HUES48 (cell line): Measurements from ENCODE around the gene FAM163A.
A peak's percentile ranks its signal among the peaks of the same experiment; 100 is the strongest.
"Not testable (repeated sequence)": the region's sequence is repeated elsewhere in the genome, so short reads cannot be mapped to it uniquely, and the experiment has no call there.

Experiments
- H3K27ac ChIP-seq: one replicate; pipeline ENCODE4 v1.7.0; 2013; ENCODE audit warnings: low read depth, low read length, inconsistent platforms
- H3K27me3 ChIP-seq: 2 replicates; pipeline ENCODE4 v1.6.1; 2013; ENCODE audit warnings: mild to moderate bottlenecking, low read length; ENCODE audit not compliant: control insufficient read depth, insufficient read depth
- H3K36me3 ChIP-seq: 2 replicates; pipeline ENCODE4 v1.6.1; 2013; ENCODE audit warnings: low read length; ENCODE audit not compliant: control insufficient read depth, insufficient read depth
- H3K4me1 ChIP-seq: 2 replicates; pipeline ENCODE4 v1.6.1; 2013; ENCODE audit warnings: mild to moderate bottlenecking, low read length; ENCODE audit not compliant: control insufficient read depth, insufficient read depth
- H3K4me3 ChIP-seq: 2 replicates; pipeline ENCODE4 v1.5.1; 2013; ENCODE audit warnings: mild to moderate bottlenecking, low read depth, low read length
- H3K9ac ChIP-seq: 2 replicates; pipeline ENCODE4 v1.6.1; 2013; ENCODE audit warnings: mild to moderate bottlenecking, low read depth, low read length, moderate library complexity
- H3K9me3 ChIP-seq: 2 replicates; pipeline ENCODE4 v1.6.1; 2013; ENCODE audit warnings: low read length; ENCODE audit not compliant: control insufficient read depth, insufficient read depth

The FAM163A gene

DNA sequence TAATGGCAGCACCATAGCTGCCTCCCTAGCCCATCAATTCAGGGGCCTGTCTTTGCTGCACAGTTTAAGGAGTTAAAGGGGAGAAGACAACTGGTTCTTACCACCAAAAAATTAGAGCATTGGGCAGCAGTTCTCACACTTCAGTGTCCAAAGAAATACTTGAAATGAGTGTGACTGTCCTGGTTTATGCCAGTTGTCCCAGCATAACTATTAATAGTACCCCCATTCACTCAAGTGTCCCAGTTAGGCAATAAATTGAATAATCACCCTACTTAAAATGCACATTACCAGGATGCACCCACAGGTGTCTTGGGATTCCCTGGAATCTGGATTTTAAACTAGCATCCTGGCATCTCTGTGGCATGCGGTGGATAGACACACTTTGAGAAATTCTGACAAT lies 51.1 kb downstream of the FAM163A start:
- Histone ChIP-seq H3K27me3 (no peaks in the 10 kb centered on the region), H3K4me1 (no peaks in the 10 kb centered on the region)

GRCh38 chr1:179794669-179795068 lies 51.6 kb downstream of the FAM163A start:
- Histone ChIP-seq H3K4me1 (no peaks in the 10 kb centered on the region), H3K36me3 (no peaks in the 10 kb centered on the region), H3K4me3 (no peak overlapping the region)

More for the DNA sequence above, 51.1 kb downstream of the FAM163A start:
- Histone ChIP-seq H3K4me3 (no peak overlapping the region), H3K9ac (no peak overlapping the region), H3K27ac (no peak overlapping the region), H3K9me3 (no peaks in the 10 kb centered on the region), H3K36me3 (no peaks in the 10 kb centered on the region)

GRCh38 chr1:179798213-179798863 lies 55.2 kb downstream of the FAM163A start:
- no peak overlapping the region for H3K4me3 ChIP-seq
- H3K4me1 ChIP-seq, result no peaks in the 10 kb centered on the region

More at GRCh38 chr1:179794669-179795068, 51.6 kb downstream of the FAM163A start:
- H3K9me3 ChIP-seq, result no peaks in the 10 kb centered on the region
- no peak overlapping the region for H3K9ac ChIP-seq
- no peak overlapping the region for H3K27ac ChIP-seq
- H3K27me3 ChIP-seq, result no peaks in the 10 kb centered on the region

GRCh38 chr1:179798864-179799516 lies 55.9 kb downstream of the FAM163A start:
- no peaks in the 10 kb centered on the region for H3K4me1 ChIP-seq
- H3K9ac ChIP-seq, result no peak overlapping the region
- H3K9me3 ChIP-seq, result no peaks in the 10 kb centered on the region
- no peaks in the 10 kb centered on the region for H3K27me3 ChIP-seq
- no peak overlapping the region for H3K27ac ChIP-seq
- no peak overlapping the region for H3K4me3 ChIP-seq
- no peaks in the 10 kb centered on the region for H3K36me3 ChIP-seq

More at GRCh38 chr1:179798213-179798863, 55.2 kb downstream of the FAM163A start:
- no peaks in the 10 kb centered on the region for H3K27me3 ChIP-seq
- no peaks in the 10 kb centered on the region for H3K36me3 ChIP-seq
- H3K9ac ChIP-seq, result no peak overlapping the region
- H3K9me3 ChIP-seq, result no peaks in the 10 kb centered on the region
- no peak overlapping the region for H3K27ac ChIP-seq

DNA sequence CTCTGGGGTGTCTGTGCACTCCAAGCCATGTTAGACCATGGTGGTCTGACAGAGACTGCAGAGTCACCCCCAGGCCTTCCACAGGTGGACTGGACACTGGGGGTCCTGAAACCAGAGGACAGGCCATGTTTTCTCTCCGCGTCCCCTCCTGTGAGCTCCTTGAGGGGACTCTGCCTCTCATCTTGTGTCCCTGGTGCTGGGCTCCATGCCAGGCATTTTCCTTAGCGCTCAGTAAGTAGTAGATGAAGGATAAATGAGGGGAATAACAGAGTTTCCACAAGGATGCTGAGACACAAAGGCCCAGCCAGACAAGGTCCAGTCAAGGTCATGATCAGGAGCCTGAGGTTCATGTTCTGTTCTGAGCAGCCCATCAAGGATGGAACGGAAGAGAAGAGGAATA lies 57.4 kb downstream of the FAM163A start:
- Histone ChIP-seq H3K27me3 (no peaks in the 10 kb centered on the region), H3K9me3 (no peaks in the 10 kb centered on the region), H3K36me3 (no peaks in the 10 kb centered on the region), H3K4me3 (no peak overlapping the region), H3K9ac (no peak overlapping the region), H3K27ac (no peak overlapping the region), H3K4me1 (no peaks in the 10 kb centered on the region)

GRCh38 chr1:179803104-179803503 lies 60.0 kb downstream of the FAM163A start:
- Histone ChIP-seq H3K4me1 (no peaks in the 10 kb centered on the region), H3K36me3 (no peaks in the 10 kb centered on the region), H3K27ac (no peak overlapping the region), H3K27me3 (no peaks in the 10 kb centered on the region), H3K9ac (no peak overlapping the region), H3K9me3 (no peaks in the 10 kb centered on the region), H3K4me3 (no peak overlapping the region)

- Histone ChIP-seq H3K4me3 (no peak overlapping the region), H3K27me3 (no peaks in the 10 kb centered on the region), H3K9ac (no peak overlapping the region), H3K4me1 (no peaks in the 10 kb centered on the region), H3K27ac (no peak overlapping the region), H3K36me3 (no peaks in the 10 kb centered on the region), H3K9me3 (no peaks in the 10 kb centered on the region)
Measured at GRCh38 chr1:179803918-179804317, 60.8 kb downstream of the FAM163A start.

DNA sequence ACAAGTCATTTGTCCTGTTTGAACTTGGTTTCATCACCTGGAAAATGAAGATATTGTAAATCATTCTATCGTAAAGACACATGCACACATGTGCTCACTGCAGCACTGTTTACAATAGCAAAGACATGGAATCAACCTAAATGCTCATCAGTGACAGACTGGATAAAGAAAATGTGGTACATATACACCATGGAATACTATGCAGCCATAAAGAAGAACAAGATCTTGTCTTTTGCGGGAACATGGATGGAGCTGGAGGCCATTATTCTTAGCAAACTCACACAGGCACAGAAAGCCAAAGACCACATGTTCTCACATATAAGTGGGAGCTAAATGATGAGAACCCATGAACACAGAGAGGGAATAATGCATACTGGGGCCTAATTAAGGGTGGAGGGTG lies 61.3 kb downstream of the FAM163A start:
- H3K36me3 ChIP-seq, H3K27me3 ChIP-seq, H3K9me3 ChIP-seq, H3K4me1 ChIP-seq, H3K9ac ChIP-seq, H3K27ac ChIP-seq, H3K4me3 ChIP-seq: not testable (repeated sequence)

DNA sequence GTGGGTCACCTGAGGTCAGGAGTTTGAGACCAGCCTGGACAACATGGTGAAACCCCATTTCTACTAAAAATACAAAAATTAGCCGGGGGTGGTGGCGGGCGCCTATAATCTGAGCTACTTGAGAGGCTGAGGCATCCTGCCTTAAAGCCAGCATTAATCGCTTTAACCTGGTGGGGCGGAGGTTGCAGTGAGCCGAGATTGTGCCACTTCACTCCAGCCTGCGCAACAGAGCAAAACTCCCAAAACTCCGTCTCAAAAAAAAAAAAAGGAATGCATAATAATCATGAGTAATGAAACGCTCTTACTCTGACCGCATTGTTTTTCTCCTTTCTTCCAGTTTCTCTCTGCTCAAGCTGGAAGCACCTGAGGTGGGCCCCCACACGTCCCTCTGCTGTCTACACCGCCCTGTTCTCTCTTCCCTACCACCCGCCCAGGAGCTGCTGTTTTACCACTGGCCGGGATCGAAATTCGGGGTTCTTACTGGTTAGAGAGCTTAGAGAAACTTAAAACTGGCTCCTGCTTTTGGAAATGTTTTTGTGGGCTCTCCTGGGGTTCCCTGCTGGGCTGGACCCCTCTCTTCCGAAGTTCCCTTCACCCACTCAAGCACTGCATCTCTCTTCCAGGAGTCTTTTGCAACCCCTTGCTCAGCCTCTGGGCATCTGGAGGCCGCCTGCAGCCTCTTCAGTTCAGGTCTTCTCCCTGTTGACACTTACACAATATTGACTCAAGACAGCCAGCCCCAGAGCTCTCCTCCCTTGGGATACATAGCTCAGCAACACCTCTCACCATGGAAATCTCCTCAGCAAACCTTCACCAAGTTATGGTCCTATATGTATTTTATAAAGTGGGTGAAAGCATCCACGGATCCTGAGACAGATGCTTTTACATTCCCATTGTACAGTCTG lies 62.5 kb downstream of the FAM163A start:
- Histone ChIP-seq H3K4me1 (no peaks in the 10 kb centered on the region), H3K9me3 (no peaks in the 10 kb centered on the region), H3K9ac (no peak overlapping the region), H3K27me3 (no peaks in the 10 kb centered on the region), H3K36me3 (no peaks in the 10 kb centered on the region), H3K4me3 (no peak overlapping the region), H3K27ac (no peak overlapping the region)

GRCh38 chr1:179806333-179806732 lies 63.2 kb downstream of the FAM163A start:
- no peaks in the 10 kb centered on the region for H3K36me3 ChIP-seq
- no peak overlapping the region for H3K4me3 ChIP-seq
- H3K9ac ChIP-seq, result no peak overlapping the region
- H3K4me1 ChIP-seq, result no peaks in the 10 kb centered on the region
- no peaks in the 10 kb centered on the region for H3K27me3 ChIP-seq
- no peak overlapping the region for H3K27ac ChIP-seq
- no peaks in the 10 kb centered on the region for H3K9me3 ChIP-seq

- H3K4me3 ChIP-seq, result no peak overlapping the region
- peak overlapping the region; percentile 50 for H3K27ac ChIP-seq
- H3K9me3 ChIP-seq, result no peaks in the 10 kb centered on the region
- H3K4me1 ChIP-seq, result no peaks in the 10 kb centered on the region
- H3K27me3 ChIP-seq, result no peaks in the 10 kb centered on the region
- no peaks in the 10 kb centered on the region for H3K36me3 ChIP-seq
- no peak overlapping the region for H3K9ac ChIP-seq
Measured at GRCh38 chr1:179807291-179807690, 64.2 kb downstream of the FAM163A start.
